Mesodermal cell (in vitro differentiated cells): ENCODE measurements around the gene TRPM5.

Experiments
- H3K27ac ChIP-seq: 2 replicates; pipeline ENCODE4 v1.7.0; 2013; ENCODE audit warnings: mild to moderate bottlenecking, low read depth, low read length, moderate library complexity; ENCODE audit not compliant: severe bottlenecking
- H3K36me3 ChIP-seq: 2 replicates; pipeline ENCODE4 v1.7.1; 2013; ENCODE audit warnings: mild to moderate bottlenecking, low read length, moderate library complexity; ENCODE audit not compliant: control insufficient read depth, insufficient read depth
- H3K4me1 ChIP-seq: one replicate; pipeline ENCODE4 v1.7.1; 2013; ENCODE audit warnings: mild to moderate bottlenecking, low read length; ENCODE audit not compliant: insufficient read depth, control insufficient read depth, poor library complexity, severe bottlenecking
- H3K4me3 ChIP-seq: 2 replicates; pipeline ENCODE4 v1.7.0; 2013; ENCODE audit warnings: low read length, control low read depth, mild to moderate bottlenecking; ENCODE audit not compliant: insufficient read depth, poor library complexity, severe bottlenecking; ENCODE audit errors: extremely low read depth
- H3K9me3 ChIP-seq: 2 replicates; pipeline ENCODE4 v1.7.1; 2013; ENCODE audit warnings: mild to moderate bottlenecking, low read length, moderate library complexity; ENCODE audit not compliant: control insufficient read depth
- WGBS, 2 experiments: methylation state at CpG; one replicate each; pipeline ENCODE4 v1.1.5; 2013; ENCODE audit warnings: missing lambda C conversion rate in 2 of 2; ENCODE audit not compliant: insufficient coverage in 2 of 2; 5-methylcytosine and 5-hydroxymethylcytosine counted together

The TRPM5 gene

GRCh38 chr11:2461956-2462542 lies 17.7 kb upstream of the TRPM5 start:
- no peaks in the 10 kb centered on the region for H3K9me3 ChIP-seq
- H3K4me1 ChIP-seq, result no peaks in the 10 kb centered on the region
- H3K36me3 ChIP-seq, result no peaks in the 10 kb centered on the region
- WGBS, 2 experiments, result 87 to 96% methylated on average over 8 to 13 of the region's 14 CpGs
- H3K4me3 ChIP-seq, result no peak overlapping the region
- H3K27ac ChIP-seq, result no peak overlapping the region

GRCh38 chr11:2461253-2461955 lies 17.1 kb upstream of the TRPM5 start:
- WGBS, 2 experiments, result 86 to 93% methylated on average over 6 to 8 of the region's 17 CpGs
- H3K36me3 ChIP-seq, result no peaks in the 10 kb centered on the region
- H3K9me3 ChIP-seq, result no peaks in the 10 kb centered on the region
- H3K27ac ChIP-seq, result no peak overlapping the region
- no peak overlapping the region for H3K4me3 ChIP-seq
- H3K4me1 ChIP-seq, result no peaks in the 10 kb centered on the region

- WGBS, 2 experiments, result 89% methylated on average over 14 to 15 of the region's 15 CpGs
- Histone ChIP-seq H3K9me3 (no peaks in the 10 kb centered on the region), H3K4me3 (no peak overlapping the region), H3K27ac (no peak overlapping the region), H3K4me1 (no peaks in the 10 kb centered on the region), H3K36me3 (no peaks in the 10 kb centered on the region)
Observed at GRCh38 chr11:2460540-2461252, 16.4 kb upstream of the TRPM5 start.

- WGBS, 2 experiments, result 89 to 90% methylated on average over 11 to 12 of the region's 13 CpGs
- Histone ChIP-seq H3K27ac (no peak overlapping the region), H3K9me3 (no peaks in the 10 kb centered on the region), H3K4me1 (no peaks in the 10 kb centered on the region), H3K4me3 (no peak overlapping the region), H3K36me3 (no peaks in the 10 kb centered on the region)
Observed at GRCh38 chr11:2459796-2460531, 15.7 kb upstream of the TRPM5 start.

GRCh38 chr11:2459016-2459725 lies 14.9 kb upstream of the TRPM5 start:
- Histone ChIP-seq H3K36me3 (no peaks in the 10 kb centered on the region), H3K4me1 (no peaks in the 10 kb centered on the region), H3K27ac (no peak overlapping the region), H3K9me3 (no peaks in the 10 kb centered on the region), H3K4me3 (no peak overlapping the region)
- WGBS, 2 experiments, result 81 to 86% methylated on average over 13 to 17 of the region's 20 CpGs

GRCh38 chr11:2458321-2458720 lies 14.0 kb upstream of the TRPM5 start:
- H3K4me1 ChIP-seq, result no peaks in the 10 kb centered on the region
- no peaks in the 10 kb centered on the region for H3K9me3 ChIP-seq
- no peaks in the 10 kb centered on the region for H3K36me3 ChIP-seq
- no peak overlapping the region for H3K27ac ChIP-seq
- WGBS, 2 experiments, result 83 to 91% methylated on average over 9 to 11 of the region's 13 CpGs
- no peak overlapping the region for H3K4me3 ChIP-seq

GRCh38 chr11:2453436-2453835 lies 9.1 kb upstream of the TRPM5 start:
- no peaks in the 10 kb centered on the region for H3K4me1 ChIP-seq
- no peak overlapping the region for H3K4me3 ChIP-seq
- no peaks in the 10 kb centered on the region for H3K36me3 ChIP-seq
- no peak overlapping the region for H3K27ac ChIP-seq
- no peaks in the 10 kb centered on the region for H3K9me3 ChIP-seq
- 89 to 93% methylated on average over 4 to 5 of the region's 5 CpGs for WGBS, 2 experiments

GRCh38 chr11:2452321-2453012 lies 8.2 kb upstream of the TRPM5 start:
- H3K27ac ChIP-seq, result no peak overlapping the region
- no peaks in the 10 kb centered on the region for H3K9me3 ChIP-seq
- H3K36me3 ChIP-seq, result no peaks in the 10 kb centered on the region
- WGBS, 2 experiments, result 51 to 63% methylated on average over 14 to 16 of the region's 20 CpGs
- H3K4me3 ChIP-seq, result no peak overlapping the region
- no peaks in the 10 kb centered on the region for H3K4me1 ChIP-seq

- 76 to 77% methylated on average over 6 of the region's 6 CpGs for WGBS, 2 experiments
- Histone ChIP-seq H3K4me3 (no peak overlapping the region), H3K4me1 (no peaks in the 10 kb centered on the region), H3K36me3 (no peaks in the 10 kb centered on the region), H3K9me3 (no peaks in the 10 kb centered on the region), H3K27ac (no peak overlapping the region)
Observed at GRCh38 chr11:2451916-2452315, 7.6 kb upstream of the TRPM5 start.

- Histone ChIP-seq H3K4me3 (no peak overlapping the region), H3K4me1 (no peaks in the 10 kb centered on the region), H3K27ac (no peak overlapping the region), H3K36me3 (no peaks in the 10 kb centered on the region), H3K9me3 (no peaks in the 10 kb centered on the region)
- whole genome bisulfite sequencing, 2 experiments, result 91 to 96% methylated on average over 15 of the region's 15 CpGs
Observed at GRCh38 chr11:2451336-2451735, 7.0 kb upstream of the TRPM5 start.
